Astrocyte (in vitro differentiated cells and primary cell): ENCODE data around the gene WDR93. TPM values are rescaled to one million over a fixed set of nuclear protein-coding genes. Genes with fewer than 3 reads are reported as not detected.

Experiments used
- DNase-seq: peaks from one replicate; pipeline ENCODE4 v3.0.0-alpha.2; 2010; ENCODE audit warnings: low read depth
- FAIRE-seq: peaks from 2 replicates; lab custom pipeline; 2011; peaks lifted over from hg19 to GRCh38; lab: Jason Lieb, UNC
- H2AFZ ChIP-seq: 2 replicates; pipeline ENCODE4 v1.6.0; 2012; ENCODE audit warnings: low read depth, low read length, inconsistent platforms
- H3K27ac ChIP-seq: 2 replicates; pipeline ENCODE4 v1.5.1; 2011; ENCODE audit warnings: low read depth, low read length, inconsistent platforms
- H3K27me3 ChIP-seq: 2 replicates; pipeline ENCODE4 v1.6.0; 2011; ENCODE audit warnings: low read length, inconsistent platforms; ENCODE audit not compliant: insufficient read depth
- H3K36me3 ChIP-seq: 2 replicates; pipeline ENCODE4 v1.5.1; 2011; ENCODE audit warnings: low read length, inconsistent platforms; ENCODE audit not compliant: insufficient read depth
- H3K4me1 ChIP-seq: 2 replicates; pipeline ENCODE4 v1.5.1; 2011; ENCODE audit warnings: low read length, inconsistent platforms; ENCODE audit not compliant: insufficient read depth
- H3K4me2 ChIP-seq: 2 replicates; pipeline ENCODE4 v1.6.0; 2012; ENCODE audit warnings: low read length, inconsistent platforms
- H3K4me3 ChIP-seq: 2 replicates; pipeline ENCODE4 v1.5.1; 2011; ENCODE audit warnings: low read depth, mild to moderate bottlenecking, low read length, inconsistent platforms; ENCODE audit not compliant: insufficient read depth
- H3K79me2 ChIP-seq: 2 replicates; pipeline ENCODE4 v1.6.0; 2012; ENCODE audit warnings: mild to moderate bottlenecking, low read length, inconsistent platforms; ENCODE audit not compliant: insufficient read depth
- H3K9ac ChIP-seq: 2 replicates; pipeline ENCODE4 v1.6.0; 2012; ENCODE audit warnings: mild to moderate bottlenecking, low read length, inconsistent platforms
- H3K9me3 ChIP-seq: 2 replicates; pipeline ENCODE4 v1.5.1; 2012; ENCODE audit warnings: low read depth, mild to moderate bottlenecking, low read length, inconsistent platforms; ENCODE audit not compliant: insufficient read depth
- H4K20me1 ChIP-seq: 2 replicates; pipeline ENCODE4 v1.6.0; 2012; ENCODE audit warnings: low read length, inconsistent platforms; ENCODE audit not compliant: insufficient read depth
- H3K27ac Mint-ChIP-seq: one replicate; pipeline ENCODE4 v1.8.0; 2021; ENCODE audit warnings: mild to moderate bottlenecking, mixed read lengths; ENCODE audit not compliant: unreplicated experiment
- H3K27me3 Mint-ChIP-seq: one replicate; pipeline ENCODE4 v1.8.0; 2021; ENCODE audit warnings: low read depth, mixed read lengths; ENCODE audit not compliant: unreplicated experiment
- H3K36me3 Mint-ChIP-seq: one replicate; pipeline ENCODE4 v1.8.0; 2021; ENCODE audit warnings: low read depth, mixed read lengths; ENCODE audit not compliant: unreplicated experiment
- H3K4me1 Mint-ChIP-seq: one replicate; pipeline ENCODE4 v1.8.0; 2021; ENCODE audit warnings: low read depth, mixed read lengths; ENCODE audit not compliant: unreplicated experiment
- H3K4me3 Mint-ChIP-seq: one replicate; pipeline ENCODE4 v1.8.0; 2021; ENCODE audit warnings: mild to moderate bottlenecking, moderate library complexity, mixed read lengths; ENCODE audit not compliant: unreplicated experiment
- H3K9me3 Mint-ChIP-seq: one replicate; pipeline ENCODE4 v1.8.0; 2021; ENCODE audit warnings: mild to moderate bottlenecking, mixed read lengths; ENCODE audit not compliant: unreplicated experiment
- EZH2 ChIP-seq: IDR thresholded peaks from 2 replicates; pipeline ENCODE4 v1.6.1; 2012; ENCODE audit warnings: mild to moderate bottlenecking, low read length, inconsistent platforms; ENCODE audit not compliant: insufficient read depth
- total RNA-seq: library from RNA; stranded (reverse); gene quantifications from 2 replicates; pipeline ENCODE4 v1.2.1, GENCODE V29; 2021
- TF ChIP-seq, protein P1 (sequence below): IDR thresholded peaks from 2 replicates; pipeline ENCODE4 v1.5.1; 2011; ENCODE audit warnings: low read depth, mild to moderate bottlenecking, inconsistent platforms, low read length, moderate library complexity; ENCODE audit not compliant: insufficient read depth

The WDR93 gene
- total RNA-seq, 1 donor from 2014 or later: not detected

DNA sequence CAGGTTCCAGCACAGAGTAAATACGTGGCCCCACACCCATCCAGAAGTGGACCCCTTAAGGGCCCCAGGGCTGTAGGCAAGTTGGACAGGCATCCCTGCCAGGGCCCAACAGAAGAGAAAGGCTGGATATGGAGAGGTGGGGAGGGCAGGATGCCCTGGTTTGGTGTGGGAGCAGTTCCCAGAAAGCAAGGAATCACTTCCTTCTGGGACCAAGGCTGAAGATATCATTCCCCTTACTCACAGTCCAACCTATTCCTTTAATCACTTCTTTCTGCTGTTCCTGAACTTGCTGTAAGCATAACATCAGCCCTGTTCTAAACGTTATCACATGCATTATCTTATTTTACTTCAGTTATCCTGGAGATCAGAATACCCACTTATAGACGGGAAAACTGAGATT, 79.4 kb downstream of the WDR93 start:
- Mint-ChIP-seq H3K36me3 (no peaks in the 10 kb centered on the region), H3K27me3 (peaks cover 19% of the 10 kb centered on the region), H3K4me1 (peaks cover 2% of the 10 kb centered on the region), H3K4me3 (no peak overlapping the region), H3K9me3 (no peaks in the 10 kb centered on the region), H3K27ac (no peak overlapping the region)
- Histone ChIP-seq H3K9ac (no peak overlapping the region), H3K27me3 (no peaks in the 10 kb centered on the region), H3K79me2 (no peaks in the 10 kb centered on the region), H2AFZ (no peak overlapping the region), H3K27ac (no peak overlapping the region), H3K4me3 (no peak overlapping the region), H3K4me2 (peak overlapping the region; percentile 17), H4K20me1 (no peaks in the 10 kb centered on the region), H3K9me3 (no peaks in the 10 kb centered on the region), H3K4me1 (peaks cover 6% of the 10 kb centered on the region), H3K36me3 (no peaks in the 10 kb centered on the region)
- TF ChIP-seq, protein P1, sequence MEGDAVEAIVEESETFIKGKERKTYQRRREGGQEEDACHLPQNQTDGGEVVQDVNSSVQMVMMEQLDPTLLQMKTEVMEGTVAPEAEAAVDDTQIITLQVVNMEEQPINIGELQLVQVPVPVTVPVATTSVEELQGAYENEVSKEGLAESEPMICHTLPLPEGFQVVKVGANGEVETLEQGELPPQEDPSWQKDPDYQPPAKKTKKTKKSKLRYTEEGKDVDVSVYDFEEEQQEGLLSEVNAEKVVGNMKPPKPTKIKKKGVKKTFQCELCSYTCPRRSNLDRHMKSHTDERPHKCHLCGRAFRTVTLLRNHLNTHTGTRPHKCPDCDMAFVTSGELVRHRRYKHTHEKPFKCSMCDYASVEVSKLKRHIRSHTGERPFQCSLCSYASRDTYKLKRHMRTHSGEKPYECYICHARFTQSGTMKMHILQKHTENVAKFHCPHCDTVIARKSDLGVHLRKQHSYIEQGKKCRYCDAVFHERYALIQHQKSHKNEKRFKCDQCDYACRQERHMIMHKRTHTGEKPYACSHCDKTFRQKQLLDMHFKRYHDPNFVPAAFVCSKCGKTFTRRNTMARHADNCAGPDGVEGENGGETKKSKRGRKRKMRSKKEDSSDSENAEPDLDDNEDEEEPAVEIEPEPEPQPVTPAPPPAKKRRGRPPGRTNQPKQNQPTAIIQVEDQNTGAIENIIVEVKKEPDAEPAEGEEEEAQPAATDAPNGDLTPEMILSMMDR: no peak
- no peak for TF ChIP-seq EZH2
- no peak for FAIRE-seq
- DNase-seq: peak; percentile 63

DNA sequence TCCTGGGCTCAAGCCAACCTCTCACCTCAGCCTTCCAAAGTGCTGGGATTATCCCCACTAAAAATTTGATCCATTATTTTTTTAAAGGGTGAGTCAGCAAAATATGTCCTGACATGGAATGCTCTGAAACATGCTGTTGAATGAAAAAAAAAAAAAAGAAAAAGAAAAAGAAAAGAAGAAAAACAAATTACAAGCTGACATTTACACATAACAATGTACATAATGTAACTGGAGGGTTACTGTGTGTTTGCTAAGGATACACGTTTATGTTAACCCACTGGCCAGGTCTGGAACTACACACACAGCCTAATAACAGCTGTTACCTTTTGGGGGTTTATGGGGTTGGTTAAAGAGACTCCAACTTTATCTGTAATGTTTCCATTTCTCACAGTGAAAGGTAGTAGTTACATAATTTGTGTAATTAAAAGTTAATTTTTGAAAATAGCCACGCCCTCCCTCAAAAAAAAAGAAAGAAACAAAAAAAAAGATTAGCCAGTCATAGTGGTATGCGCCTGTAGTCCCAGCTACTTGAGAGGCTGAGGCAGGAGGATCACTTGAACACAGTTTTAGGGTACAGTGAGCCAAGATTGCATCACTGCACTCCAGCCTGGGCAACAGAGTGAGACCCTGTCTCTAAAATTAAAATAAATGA, 82.4 kb downstream of the WDR93 start:
- no peaks in the 10 kb centered on the region for H3K36me3 ChIP-seq
- Mint-ChIP-seq H3K9me3 (no peaks in the 10 kb centered on the region), H3K4me1 (peaks cover 2% of the 10 kb centered on the region), H3K36me3 (no peaks in the 10 kb centered on the region), H3K27me3 (peaks cover 18% of the 10 kb centered on the region), H3K27ac (peak overlapping the region; percentile 27), H3K4me3 (no peak overlapping the region)
- no peaks in the 10 kb centered on the region for H3K27me3 ChIP-seq
- peaks cover 6% of the 10 kb centered on the region for H3K4me1 ChIP-seq
- H2AFZ ChIP-seq: no peak overlapping the region
- H4K20me1 ChIP-seq: no peaks in the 10 kb centered on the region
- no peak overlapping the region for H3K4me2 ChIP-seq
- H3K79me2 ChIP-seq: no peaks in the 10 kb centered on the region
- no peak for TF ChIP-seq EZH2
- TF ChIP-seq, protein P1: peak; percentile 35
- FAIRE-seq (no peak), DNase-seq (no peak)
- no peak overlapping the region for H3K27ac ChIP-seq
- H3K4me3 ChIP-seq: no peak overlapping the region
- H3K9ac ChIP-seq: no peak overlapping the region
- H3K9me3 ChIP-seq: no peaks in the 10 kb centered on the region

DNA sequence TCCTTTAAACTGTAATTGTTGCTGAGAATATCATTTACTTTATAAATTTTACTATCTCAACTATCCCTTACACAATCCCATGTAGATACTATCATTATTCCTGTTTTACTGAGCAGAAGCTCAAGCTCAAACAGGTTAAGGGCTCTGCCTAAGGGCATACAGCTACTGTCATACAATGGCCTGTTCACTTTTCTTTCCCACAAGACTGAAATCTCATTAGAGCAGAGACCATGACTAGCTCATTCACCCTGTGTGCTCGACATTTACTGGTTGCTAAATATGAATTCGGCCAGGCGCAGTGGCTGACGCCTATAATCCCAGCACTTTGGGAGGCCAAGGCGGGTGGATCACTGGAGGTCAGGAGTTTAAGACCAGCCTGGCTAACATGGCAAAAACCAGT, 83.9 kb downstream of the WDR93 start:
- H3K36me3 Mint-ChIP-seq: no peaks in the 10 kb centered on the region
- no peaks in the 10 kb centered on the region for H3K79me2 ChIP-seq
- H3K27ac ChIP-seq: no peak overlapping the region
- H3K27ac Mint-ChIP-seq: no peak overlapping the region
- no peak overlapping the region for H3K4me3 Mint-ChIP-seq
- no peak overlapping the region for H3K4me3 ChIP-seq
- FAIRE-seq (no peak), DNase-seq (no peak)
- H3K9ac ChIP-seq: no peak overlapping the region
- no peak overlapping the region for H2AFZ ChIP-seq
- H3K36me3 ChIP-seq: no peaks in the 10 kb centered on the region
- H4K20me1 ChIP-seq: no peaks in the 10 kb centered on the region
- H3K4me2 ChIP-seq: no peak overlapping the region
- H3K9me3 ChIP-seq: no peaks in the 10 kb centered on the region
- no peaks in the 10 kb centered on the region for H3K27me3 ChIP-seq
- H3K4me1 ChIP-seq: peaks cover 6% of the 10 kb centered on the region
- peaks cover 10% of the 10 kb centered on the region for H3K27me3 Mint-ChIP-seq
- peaks cover 2% of the 10 kb centered on the region for H3K4me1 Mint-ChIP-seq
- TF ChIP-seq, protein P1: no peak
- no peak for TF ChIP-seq EZH2
- H3K9me3 Mint-ChIP-seq: no peaks in the 10 kb centered on the region
